GM12865 (cell line): ENCODE measurements around the gene PRELP.
"Not testable (repeated sequence)": the region's sequence is repeated elsewhere in the genome, so short reads cannot be mapped to it uniquely, and the experiment has no call there.

Experiments
- DNase-seq: peaks from one replicate; pipeline ENCODE4 v3.0.0; 2010; ENCODE audit warnings: low read depth
- H3K4me3 ChIP-seq: 2 replicates; pipeline ENCODE4 v1.5.1; 2011; ENCODE audit warnings: mild to moderate bottlenecking, low read depth, low read length, control low read depth
- TF ChIP-seq, protein P1 (sequence below): IDR thresholded peaks from 2 replicates; pipeline ENCODE4 v1.5.1; 2011; ENCODE audit warnings: low read length, control low read depth, low read depth, inconsistent platforms; ENCODE audit not compliant: insufficient read depth; ENCODE audit errors: missing control alignments

PRELP gene

DNA sequence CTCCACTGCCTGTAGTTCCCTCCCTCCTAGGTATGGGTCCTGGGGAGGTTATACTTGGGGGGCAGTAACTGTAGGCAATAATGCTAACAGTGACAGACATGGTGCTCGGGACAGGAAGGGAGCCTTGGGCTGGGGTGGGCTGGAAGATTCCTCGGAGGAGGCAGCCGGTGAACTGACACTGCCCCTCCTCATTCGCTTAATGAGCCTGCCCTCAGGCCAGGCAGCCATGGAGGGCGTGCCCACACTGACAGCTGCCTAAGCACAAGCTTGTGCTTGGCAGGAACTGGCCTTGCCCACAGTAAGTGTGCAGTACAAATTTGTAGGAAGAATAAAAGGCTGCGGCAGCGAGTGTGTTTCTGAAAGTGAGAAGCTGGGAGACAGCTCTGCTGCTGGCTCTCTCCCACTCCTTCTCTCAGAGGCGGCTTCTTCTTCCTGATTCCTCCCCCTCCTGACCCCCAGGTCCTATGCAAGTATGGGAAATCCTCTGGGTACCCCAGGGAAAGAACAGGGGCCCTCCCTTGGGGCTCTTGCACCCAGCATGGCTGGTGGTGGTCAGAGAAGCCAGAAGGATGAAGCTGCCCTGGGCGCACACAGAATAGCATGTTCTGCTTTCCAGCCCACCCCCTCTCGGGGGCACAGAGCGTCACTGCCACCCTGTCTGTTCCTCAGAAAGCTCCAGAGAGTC is 42.0 kb downstream of the PRELP start:
- DNase-seq = no peak
- TF ChIP-seq, protein P1, sequence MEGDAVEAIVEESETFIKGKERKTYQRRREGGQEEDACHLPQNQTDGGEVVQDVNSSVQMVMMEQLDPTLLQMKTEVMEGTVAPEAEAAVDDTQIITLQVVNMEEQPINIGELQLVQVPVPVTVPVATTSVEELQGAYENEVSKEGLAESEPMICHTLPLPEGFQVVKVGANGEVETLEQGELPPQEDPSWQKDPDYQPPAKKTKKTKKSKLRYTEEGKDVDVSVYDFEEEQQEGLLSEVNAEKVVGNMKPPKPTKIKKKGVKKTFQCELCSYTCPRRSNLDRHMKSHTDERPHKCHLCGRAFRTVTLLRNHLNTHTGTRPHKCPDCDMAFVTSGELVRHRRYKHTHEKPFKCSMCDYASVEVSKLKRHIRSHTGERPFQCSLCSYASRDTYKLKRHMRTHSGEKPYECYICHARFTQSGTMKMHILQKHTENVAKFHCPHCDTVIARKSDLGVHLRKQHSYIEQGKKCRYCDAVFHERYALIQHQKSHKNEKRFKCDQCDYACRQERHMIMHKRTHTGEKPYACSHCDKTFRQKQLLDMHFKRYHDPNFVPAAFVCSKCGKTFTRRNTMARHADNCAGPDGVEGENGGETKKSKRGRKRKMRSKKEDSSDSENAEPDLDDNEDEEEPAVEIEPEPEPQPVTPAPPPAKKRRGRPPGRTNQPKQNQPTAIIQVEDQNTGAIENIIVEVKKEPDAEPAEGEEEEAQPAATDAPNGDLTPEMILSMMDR = no peak
- no peak overlapping the region for H3K4me3 ChIP-seq

- not testable (repeated sequence) for DNase-seq, H3K4me3 ChIP-seq
Observed at GRCh38 chr1:203518139-203518538, 42.5 kb downstream of the PRELP start.

- no peak overlapping the region for H3K4me3 ChIP-seq
- no peak for DNase-seq
- TF ChIP-seq, protein P1 = no peak
Observed at GRCh38 chr1:203518541-203518940, 42.9 kb downstream of the PRELP start.

DNA sequence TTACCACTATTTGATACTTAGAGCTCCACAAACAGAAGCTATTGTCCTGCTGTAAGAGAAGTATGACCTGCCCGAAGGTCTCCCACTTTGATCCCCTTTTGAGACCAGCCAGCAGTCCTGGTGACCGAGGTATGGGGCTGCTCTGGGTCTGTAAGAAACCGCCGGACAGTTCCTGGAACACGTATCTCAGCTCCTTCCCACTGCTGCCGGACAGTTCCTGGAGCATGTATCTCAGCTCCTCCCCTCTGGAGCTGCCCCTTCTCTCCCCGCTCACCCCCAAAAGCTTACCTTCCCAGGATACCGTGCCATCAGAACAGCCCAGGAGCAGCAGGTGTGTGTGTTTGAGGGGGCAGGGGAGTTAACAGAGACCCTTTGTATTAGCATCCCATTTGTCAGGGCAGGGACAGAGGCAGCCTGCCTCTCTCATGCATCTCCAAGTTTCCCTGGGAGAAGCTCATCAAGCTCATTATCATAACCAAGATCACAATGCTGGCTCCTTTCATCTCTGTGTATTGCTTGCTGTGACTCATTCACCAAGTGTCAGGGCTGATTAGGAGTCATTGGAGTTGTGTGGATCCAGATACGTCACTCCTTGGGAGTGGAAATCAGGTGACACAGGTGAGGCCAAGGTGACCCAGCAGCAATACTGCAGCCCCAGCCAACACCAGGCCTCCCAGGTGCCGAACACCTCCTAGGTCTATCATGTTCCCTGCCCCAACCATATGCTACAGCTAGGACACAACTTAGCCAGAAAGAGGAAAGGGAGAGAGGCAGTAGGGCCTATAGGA is 43.6 kb downstream of the PRELP start:
- DNase-seq = no peak
- no peak overlapping the region for H3K4me3 ChIP-seq
- TF ChIP-seq, protein P1 = no peak

DNA sequence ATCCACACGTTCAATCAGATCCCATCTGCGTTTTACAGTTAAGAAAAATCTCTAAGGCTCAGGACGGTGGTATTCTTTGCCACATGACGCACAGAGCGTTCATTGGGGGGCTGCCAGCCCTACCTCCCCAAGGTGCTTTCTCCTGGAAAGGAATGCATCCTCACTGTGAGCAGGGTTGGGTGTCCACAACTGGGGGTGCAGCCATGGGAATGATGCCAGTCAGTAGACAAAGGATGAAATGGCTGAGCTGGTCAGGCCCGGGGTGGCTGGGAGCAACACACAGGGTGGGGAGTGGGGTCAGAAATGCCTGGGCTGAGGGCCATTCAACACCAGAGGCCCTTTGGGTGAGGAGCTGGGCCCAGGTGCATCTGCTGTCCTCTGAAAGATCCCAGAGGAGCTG is 44.3 kb downstream of the PRELP start:
- no peak overlapping the region for H3K4me3 ChIP-seq
- DNase-seq = no peak
- TF ChIP-seq, protein P1 = no peak

- no peak for DNase-seq
- TF ChIP-seq, protein P1 = no peak
- H3K4me3 ChIP-seq = no peak overlapping the region
Observed at GRCh38 chr1:203520315-203520714, 44.7 kb downstream of the PRELP start.

- TF ChIP-seq, protein P1 = no peak
- no peak overlapping the region for H3K4me3 ChIP-seq
- DNase-seq = no peak
Observed at GRCh38 chr1:203521074-203521794, 45.6 kb downstream of the PRELP start.
